ENCODE measurements around the gene LCTL. TPM values are rescaled to one million over a fixed set of nuclear protein-coding genes. Genes with fewer than 3 reads are reported as not detected.

Gene LCTL
- polyA plus RNA-seq, 1 of the 3 experiments (the other 2 are of a cell fraction), result 1.9 TPM

GRCh38 chr15:66565141-66565641, 607 bp downstream of the LCTL start:
- Histone ChIP-seq H3K4me3 (ENCODE audit: low read depth in 2 of 2, low read length in 1 of 2) (no peak overlapping the region), H3K79me2 (ENCODE audit: insufficient read depth) (no peaks in the 10 kb centered on the region), H3K9me2 (no peaks in the 10 kb centered on the region), H4K20me1 (ENCODE audit: insufficient read depth) (no peaks in the 10 kb centered on the region), H3F3A (replicated peaks; ENCODE audit: insufficient read depth) (no peaks in the 10 kb centered on the region), H3K27me3 (ENCODE audit: insufficient read depth) (no peaks in the 10 kb centered on the region), H3K9ac (no peak overlapping the region), H3K36me3 (replicated peaks in 1 of 2; ENCODE audit: control insufficient read depth in 1 of 2, insufficient read depth in 2 of 2, low read length in 1 of 2) (no peaks in the 10 kb centered on the region), H3K9me3 (no peaks in the 10 kb centered on the region), H3K27ac (ENCODE audit: low read depth in 2 of 2, low read length in 1 of 2) (no peak overlapping the region), H3K4me2 (no peak overlapping the region), H2AFZ (ENCODE audit: low read depth) (no peak overlapping the region), H3K4me1 (ENCODE audit: control insufficient read depth in 1 of 2, insufficient read depth in 2 of 2, low read depth in 1 of 2, low read length in 1 of 2) (peaks cover 3 to 5% of the 10 kb centered on the region in 2 experiments; a peak in 2 of 4 replicates)
- DNase-seq, result no peak
- 92% methylated on average over 6 of the region's 9 CpGs for WGBS (ENCODE audit: low lambda C conversion rate)
- POLR2A ChIA-PET, result no interaction called here
- CTCF ChIA-PET, result interaction anchor here (0.6 to 2.3 kb wide), 4 partner anchors 9 to 1022 kb away, joined by 3 to 11 read pairs (median 4); no protein-coding TSS in a partner anchor
- TF ChIP-seq, protein P1, sequence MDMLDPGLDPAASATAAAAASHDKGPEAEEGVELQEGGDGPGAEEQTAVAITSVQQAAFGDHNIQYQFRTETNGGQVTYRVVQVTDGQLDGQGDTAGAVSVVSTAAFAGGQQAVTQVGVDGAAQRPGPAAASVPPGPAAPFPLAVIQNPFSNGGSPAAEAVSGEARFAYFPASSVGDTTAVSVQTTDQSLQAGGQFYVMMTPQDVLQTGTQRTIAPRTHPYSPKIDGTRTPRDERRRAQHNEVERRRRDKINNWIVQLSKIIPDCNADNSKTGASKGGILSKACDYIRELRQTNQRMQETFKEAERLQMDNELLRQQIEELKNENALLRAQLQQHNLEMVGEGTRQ (IDR thresholded peaks at IDR 0.05; ENCODE audit: borderline replicate concordance, low read depth, low read length), result no peak
- TF ChIP-seq EZH2phosphoT487 (IDR thresholded peaks at IDR 0.05; ENCODE audit: borderline replicate concordance, low read depth) (no peak), REST (IDR thresholded peaks at IDR 0.05; ENCODE audit: low read depth, low read length) (no peak), GATA2 (CRISPR knock-in tag; IDR thresholded peaks at IDR 0.05) (no peak), PBX3 (IDR thresholded peaks at IDR 0.05) (no peak), TEAD4 (IDR thresholded peaks at IDR 0.05; ENCODE audit: borderline replicate concordance, insufficient read depth) (no peak), MAX (IDR thresholded peaks at IDR 0.05; ENCODE audit: low read depth) (no peak), FOXJ3 (CRISPR knock-in tag; IDR thresholded peaks at IDR 0.05) (no peak), RFX5 (IDR thresholded peaks at IDR 0.05; ENCODE audit: low read length) (no peak), ELF1 (IDR thresholded peaks at IDR 0.05) (no peak), NRF1 (IDR thresholded peaks at IDR 0.05; ENCODE audit: low read depth, low read length) (no peak), SIN3A (IDR thresholded peaks at IDR 0.05; ENCODE audit: borderline replicate concordance, low read depth, low read length) (no peak), TCF12 (IDR thresholded peaks at IDR 0.05) (no peak), FOXM1 (IDR thresholded peaks at IDR 0.05; ENCODE audit: low read depth) (no peak)
- TF ChIP-seq, protein P2, sequence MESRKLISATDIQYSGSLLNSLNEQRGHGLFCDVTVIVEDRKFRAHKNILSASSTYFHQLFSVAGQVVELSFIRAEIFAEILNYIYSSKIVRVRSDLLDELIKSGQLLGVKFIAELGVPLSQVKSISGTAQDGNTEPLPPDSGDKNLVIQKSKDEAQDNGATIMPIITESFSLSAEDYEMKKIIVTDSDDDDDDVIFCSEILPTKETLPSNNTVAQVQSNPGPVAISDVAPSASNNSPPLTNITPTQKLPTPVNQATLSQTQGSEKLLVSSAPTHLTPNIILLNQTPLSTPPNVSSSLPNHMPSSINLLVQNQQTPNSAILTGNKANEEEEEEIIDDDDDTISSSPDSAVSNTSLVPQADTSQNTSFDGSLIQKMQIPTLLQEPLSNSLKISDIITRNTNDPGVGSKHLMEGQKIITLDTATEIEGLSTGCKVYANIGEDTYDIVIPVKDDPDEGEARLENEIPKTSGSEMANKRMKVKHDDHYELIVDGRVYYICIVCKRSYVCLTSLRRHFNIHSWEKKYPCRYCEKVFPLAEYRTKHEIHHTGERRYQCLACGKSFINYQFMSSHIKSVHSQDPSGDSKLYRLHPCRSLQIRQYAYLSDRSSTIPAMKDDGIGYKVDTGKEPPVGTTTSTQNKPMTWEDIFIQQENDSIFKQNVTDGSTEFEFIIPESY (IDR thresholded peaks at IDR 0.05; ENCODE audit: borderline replicate concordance, low read depth), result no peak
